Sigmoid colon (tissue), 7 donors: ENCODE data around the gene CAB39L. TPM values are rescaled to one million over a fixed set of nuclear protein-coding genes. Genes with fewer than 3 reads are reported as not detected.

ENCODE experiments used
- DNase-seq: peaks from one replicate; pipeline ENCODE4 v3.0.0-alpha.2; 2019
- H3K27ac ChIP-seq, 4 donors: fragments of 200-600 bp; sonication (generic); one replicate each; pipeline ENCODE4 v1.5.1; 2016 to 2019; ENCODE audit warnings: mild to moderate bottlenecking in 1 of 4
- H3K27me3 ChIP-seq, 3 donors: fragments of 200-600 bp; sonication (generic); one replicate each; pipeline ENCODE4 v1.5.1; 2019; ENCODE audit warnings: mild to moderate bottlenecking in 1 of 3
- H3K36me3 ChIP-seq, 4 donors: fragments of 200-600 bp; sonication (generic); one replicate each; pipeline ENCODE4 v1.5.1; 2016 to 2019
- H3K4me1 ChIP-seq, 4 donors: fragments of 200-600 bp; sonication (generic); one replicate each; pipeline ENCODE4 v1.5.1; 2017 to 2019
- H3K4me3 ChIP-seq, 4 donors: fragments of 200-600 bp; sonication (generic); one replicate each; pipeline ENCODE4 v1.5.1; 2017 to 2019; ENCODE audit warnings: mild to moderate bottlenecking in 2 of 4, moderate library complexity in 1 of 4
- H3K9me3 ChIP-seq, 4 donors: fragments of 200-600 bp in 3 of 4; sonication (generic) in 3 of 4; one replicate each; pipeline versions ENCODE4 v1.5.1 to v1.6.1; 2013 to 2019
- CTCF ChIP-seq, 4 experiments: fragments of 450-650 bp in 3 of 4; fragments of 200-600 bp in 1 of 4; IDR thresholded peaks; one replicate each; pipeline ENCODE4 v1.5.1; 2016 to 2019; ENCODE audit warnings: antibody characterized with exemption in 4 of 4, mild to moderate bottlenecking in 3 of 4, moderate library complexity in 2 of 4
- EP300 ChIP-seq, 4 donors: sonication (generic); formaldehyde crosslinking; IDR thresholded peaks; one replicate each; pipeline ENCODE4 v1.6.1; 2017; ENCODE audit warnings: antibody characterized with exemption in 4 of 4
- POLR2A ChIP-seq, 2 donors: fragments of 450-650 bp; IDR thresholded peaks; one replicate each; pipeline ENCODE4 v1.6.1; 2016; ENCODE audit warnings: antibody characterized with exemption in 2 of 2, mild to moderate bottlenecking in 2 of 2, moderate library complexity in 2 of 2
- POLR2AphosphoS5 ChIP-seq, 4 donors: sonication (generic); formaldehyde crosslinking; IDR thresholded peaks; one replicate each; pipeline ENCODE4 v1.6.1; 2017; ENCODE audit warnings: antibody characterized with exemption in 4 of 4
- WGBS, 2 donors: extraction: QIAGEN DNeasy Blood & Tissue Kit; methylation state at CpG; one replicate each; pipeline ENCODE4 v1.1.7; 2013; 5-methylcytosine and 5-hydroxymethylcytosine counted together
- intact Hi-C: fragments of 100-400 bp; cut with DNase I; formaldehyde crosslinking; loops from one replicate; pipeline ENCODE4 v1.15.1; 2023
- polyA plus RNA-seq, 3 donors: library from polyadenylated mRNA; stranded (reverse); fragments of 200-250 nt; gene quantifications; one replicate each; pipeline ENCODE4 v1.2.3, GENCODE V29; 2013
- total RNA-seq, 4 donors: library from RNA; depleted of rRNA; stranded (reverse); fragments of >200 nt; gene quantifications; one replicate each; pipeline ENCODE4 v1.1.0, GENCODE V29; 2016
- donor health status: healthy with polysubstance abuse.
- donor health status: Bipolar disorder and iron deficiency.
- donor health status: healthy.

Gene CAB39L
- total RNA-seq, result 100 to 1,000 TPM; 121 to 180 (median 150) TPM
- polyA plus RNA-seq, result 10 to 100 TPM in 1 of 3 donors, 1 to 10 TPM in 2; 5.5 to 15.6 (median 7.2) TPM

- Histone ChIP-seq H3K27me3 (no peaks in the 10 kb centered on the region), H3K4me3 (peak within 1 kb of the TSS; percentile 66 to 88 (median 80)), H3K36me3 (no peaks in the 10 kb centered on the region), H3K9me3 (no peaks in the 10 kb centered on the region), H3K4me1 (peaks cover 0 to 46% (median 41%) of the 10 kb centered on the region in 4 donors), H3K27ac (peak within 1 kb of the TSS; percentile 92 to 97 (median 94))
- intact Hi-C loops, result loop anchor here (2.0 to 10.0 kb wide), 5 partner anchors 43 to 859 kb away; partner anchors contain the start of genes FNDC3A and KPNA3
- peak; percentile 100 for DNase-seq
- 1% methylated on average over 53 of the region's 53 CpGs for WGBS, 2 donors
- TF ChIP-seq EP300 (IDR thresholded peaks at IDR 0.05), result peak in 1 of 4 donors; percentile 11
- peak in 2 of 4 experiments; percentile 33 to 36 for TF ChIP-seq CTCF (IDR thresholded peaks at IDR 0.05)
- TF ChIP-seq POLR2AphosphoS5 (IDR thresholded peaks at IDR 0.05), result peak; percentile 84 to 95 (median 90)
- peak; percentile 64 to 78 for TF ChIP-seq POLR2A (IDR thresholded peaks at IDR 0.05)
These were observed at the start of gene CAB39L, which contains the start of gene SETDB2 for GRCh38 chr13:49443704-49444523. Gene CAB39L (minus strand): TSS chr13:49444064. CDS start chr13:49382910, 61,154 bp downstream. Gene SETDB2 (plus strand): TSS chr13:49444274. CDS start chr13:49451894, 7,620 bp downstream.

- intact Hi-C loops, result no loop called here
- no peaks in the 10 kb centered on the region for H3K9me3 ChIP-seq
- H3K27ac ChIP-seq, result no peak overlapping the region
- no peaks in the 10 kb centered on the region for H3K4me1 ChIP-seq
- no peak for TF ChIP-seq EP300 (IDR thresholded peaks at IDR 0.05)
- no peak for TF ChIP-seq CTCF (IDR thresholded peaks at IDR 0.05)
- TF ChIP-seq POLR2A (IDR thresholded peaks at IDR 0.05), result no peak
- no peak for TF ChIP-seq POLR2AphosphoS5 (IDR thresholded peaks at IDR 0.05)
- WGBS, 2 donors, result 79 to 82% methylated on average over 2 of the region's 2 CpGs
- DNase-seq, result no peak
- H3K4me3 ChIP-seq, result no peak overlapping the region
- H3K27me3 ChIP-seq, result no peaks in the 10 kb centered on the region
- H3K36me3 ChIP-seq, result peaks cover 0 to 52% (median 6%) of the 10 kb centered on the region in 4 donors
These were observed 44.7 kb upstream of the CAB39L start for GRCh38 chr13:49488563-49488962.

GRCh38 chr13:49481788-49482187 lies 37.9 kb upstream of the CAB39L start:
- WGBS, 2 donors, result 79 to 87% methylated on average over 5 of the region's 5 CpGs
- no peaks in the 10 kb centered on the region for H3K27me3 ChIP-seq
- no peak for DNase-seq
- H3K9me3 ChIP-seq, result no peaks in the 10 kb centered on the region
- intact Hi-C loops, result no loop called here
- peaks cover 0 to 86% (median 13%) of the 10 kb centered on the region in 4 donors for H3K36me3 ChIP-seq
- TF ChIP-seq EP300 (IDR thresholded peaks at IDR 0.05) (no peak), POLR2AphosphoS5 (IDR thresholded peaks at IDR 0.05) (no peak), CTCF (IDR thresholded peaks at IDR 0.05) (no peak), POLR2A (IDR thresholded peaks at IDR 0.05) (no peak)
- no peak overlapping the region for H3K27ac ChIP-seq
- no peaks in the 10 kb centered on the region for H3K4me1 ChIP-seq
- H3K4me3 ChIP-seq, result no peak overlapping the region

GRCh38 chr13:49476529-49476928 lies 32.7 kb upstream of the CAB39L start:
- intact Hi-C loops, result no loop called here
- no peak overlapping the region for H3K4me3 ChIP-seq
- no peak overlapping the region for H3K27ac ChIP-seq
- H3K9me3 ChIP-seq, result no peaks in the 10 kb centered on the region
- H3K4me1 ChIP-seq, result no peaks in the 10 kb centered on the region
- H3K27me3 ChIP-seq, result no peaks in the 10 kb centered on the region
- H3K36me3 ChIP-seq, result peaks cover 0 to 92% (median 11%) of the 10 kb centered on the region in 4 donors
- DNase-seq, result no peak
- 95 to 96% methylated on average over 7 of the region's 7 CpGs for WGBS, 2 donors
- TF ChIP-seq POLR2A (IDR thresholded peaks at IDR 0.05), result no peak
- TF ChIP-seq CTCF (IDR thresholded peaks at IDR 0.05), result no peak
- no peak for TF ChIP-seq POLR2AphosphoS5 (IDR thresholded peaks at IDR 0.05)
- TF ChIP-seq EP300 (IDR thresholded peaks at IDR 0.05), result no peak
